IMR-90 (cell line): Measurements from ENCODE around the gene C7.
"Not testable (repeated sequence)": the region's sequence is repeated elsewhere in the genome, so short reads cannot be mapped to it uniquely, and the experiment has no call there.

Source experiments
- BHLHE40 ChIP-seq: fragments of 150-350 bp; IDR thresholded peaks from 2 replicates; pipeline ENCODE4 v1.6.1; 2016; ENCODE audit warnings: mild to moderate bottlenecking, low read depth, low read length
- CTCF ChIP-seq: conservative IDR thresholded peaks from 2 replicates; pipeline ENCODE4 v1.5.1; 2012; ENCODE audit warnings: mild to moderate bottlenecking, low read depth, low read length, improper control_type of control experiment
- MAFK ChIP-seq: IDR thresholded peaks from 2 replicates; pipeline ENCODE4 v1.6.1; 2012; ENCODE audit warnings: low read depth, low read length, improper control_type of control experiment
- MXI1 ChIP-seq: IDR thresholded peaks from 2 replicates; pipeline ENCODE4 v1.6.1; 2012; ENCODE audit warnings: low read depth, mild to moderate bottlenecking, low read length, moderate library complexity, borderline replicate concordance
- POLR2A ChIP-seq: IDR thresholded peaks from 2 replicates; pipeline ENCODE4 v1.6.1; 2012; ENCODE audit warnings: mild to moderate bottlenecking, low read depth, low read length
- RAD21 ChIP-seq: IDR thresholded peaks from 2 replicates; pipeline ENCODE4 v1.6.1; 2012; ENCODE audit warnings: low read length, improper control_type of control experiment
- USF2 ChIP-seq: fragments of 150-350 bp; IDR thresholded peaks from 2 replicates; pipeline ENCODE4 v1.6.1; 2017; ENCODE audit warnings: mild to moderate bottlenecking, antibody characterized with exemption, low read length, low read depth

GRCh38 chr5:40872253-40872652 is 37.0 kb upstream of the C7 start:
- not testable (repeated sequence) for TF ChIP-seq POLR2A, CTCF, MXI1, USF2, RAD21, BHLHE40, MAFK
